Fibroblast of the conjunctiva (primary cell): ENCODE results near the gene RHOD.

Experiments used
- DNase-seq: peaks from one replicate; pipeline ENCODE4 v3.0.0-alpha.2; 2010; ENCODE audit warnings: low read depth

The RHOD gene

DNA sequence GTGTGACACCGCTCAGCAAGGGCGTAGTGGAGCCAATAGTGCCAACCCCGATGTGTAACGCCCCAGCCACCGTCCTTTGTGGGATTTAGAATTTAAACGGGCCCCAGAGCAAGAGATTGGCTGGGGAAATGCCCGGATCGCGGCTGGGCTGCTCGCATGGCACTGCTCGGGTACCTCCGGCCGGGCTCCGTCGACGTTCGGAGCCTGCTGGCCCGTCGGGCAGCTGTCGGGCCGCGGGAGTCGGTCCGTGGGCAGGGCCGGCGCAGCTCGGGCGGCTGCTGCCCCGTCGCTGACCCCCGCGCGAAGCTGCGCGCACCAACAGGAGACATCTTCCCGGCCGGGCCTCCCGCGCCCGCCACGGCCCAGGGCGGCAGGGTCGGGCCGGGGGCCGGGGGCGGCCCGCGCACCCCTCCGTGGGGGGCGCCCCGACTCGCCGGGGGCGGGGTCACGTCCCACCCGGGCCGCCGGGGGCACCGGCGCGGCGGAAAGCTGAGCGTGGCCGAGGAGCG lies 61.1 kb downstream of the RHOD start:
- DNase-seq = no peak

DNA sequence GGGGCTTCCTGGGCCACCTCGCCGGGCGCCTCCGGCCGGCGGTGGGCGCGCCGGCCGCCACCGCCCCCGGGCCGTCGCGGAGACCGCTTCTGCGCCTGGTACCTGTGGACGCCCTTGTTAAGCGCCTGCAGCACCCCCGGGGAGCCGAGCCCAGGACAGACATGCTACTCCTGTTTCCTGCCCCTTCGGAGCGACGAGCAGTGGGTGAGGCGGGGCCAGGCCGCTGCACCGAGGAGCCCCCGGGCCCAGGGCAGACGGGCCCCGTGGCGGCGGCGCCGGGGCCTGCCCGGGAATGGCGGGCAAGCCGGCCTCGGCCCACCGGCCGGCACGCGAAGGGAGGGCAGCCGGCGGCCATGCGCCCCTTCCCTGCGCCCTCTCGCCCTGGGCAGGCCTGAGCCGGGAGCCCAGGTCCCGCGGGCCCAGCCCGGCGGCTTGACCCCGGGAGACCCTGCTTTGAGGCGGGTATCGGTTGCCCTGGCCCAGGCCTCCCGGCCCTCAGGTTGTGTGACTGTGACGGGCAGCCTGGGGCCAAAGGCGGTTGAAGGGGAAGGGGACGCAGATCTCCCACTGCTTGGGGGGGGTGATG lies 61.6 kb downstream of the RHOD start:
- no peak for DNase-seq

DNA sequence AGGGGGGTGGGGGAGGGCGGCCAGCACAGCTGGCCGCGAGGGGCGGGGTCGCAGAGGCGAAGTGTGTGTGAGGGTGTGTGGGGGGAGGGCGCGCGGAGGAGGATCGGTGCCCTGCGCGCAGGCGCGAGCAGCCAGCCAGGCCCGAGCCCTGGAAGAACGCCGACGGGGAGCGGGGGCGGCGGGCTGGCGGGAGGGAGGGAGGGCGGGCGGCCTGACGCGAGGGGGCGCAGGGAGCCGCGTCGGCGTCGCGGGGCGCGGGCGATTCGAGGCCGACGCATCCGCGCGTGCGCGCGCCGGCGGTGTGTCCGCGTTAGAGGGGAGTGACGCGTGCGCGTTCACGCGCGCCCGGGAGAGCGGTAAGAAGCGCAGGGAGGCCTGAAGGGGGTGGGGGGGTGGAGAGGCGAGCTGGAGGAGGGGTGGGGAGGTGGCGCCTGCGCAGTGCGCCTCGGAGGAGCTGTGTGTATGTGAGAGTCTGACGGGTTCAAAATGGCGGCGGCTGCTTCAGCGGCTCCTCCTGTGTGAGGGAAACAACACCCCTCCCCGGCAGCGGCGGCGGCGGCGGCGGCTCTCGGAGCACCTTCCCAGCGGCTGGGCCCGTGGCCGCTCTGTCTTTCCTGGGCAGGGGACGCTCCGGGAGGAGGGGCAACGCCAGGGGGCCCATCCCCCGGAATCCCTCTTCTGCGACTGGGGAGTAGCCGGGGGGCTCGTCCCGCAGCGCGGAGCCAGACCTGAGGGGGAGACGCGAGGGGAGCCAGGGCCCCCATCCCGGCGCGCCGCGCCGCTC lies 62.3 kb downstream of the RHOD start, which contains the start of gene KDM2A:
KDM2A (plus strand) TSS at position 463 of the 784 bp plus-strand sequence. CDS start 2,054 bp downstream, outside the sequence.
- peak; percentile 99 for DNase-seq

DNA sequence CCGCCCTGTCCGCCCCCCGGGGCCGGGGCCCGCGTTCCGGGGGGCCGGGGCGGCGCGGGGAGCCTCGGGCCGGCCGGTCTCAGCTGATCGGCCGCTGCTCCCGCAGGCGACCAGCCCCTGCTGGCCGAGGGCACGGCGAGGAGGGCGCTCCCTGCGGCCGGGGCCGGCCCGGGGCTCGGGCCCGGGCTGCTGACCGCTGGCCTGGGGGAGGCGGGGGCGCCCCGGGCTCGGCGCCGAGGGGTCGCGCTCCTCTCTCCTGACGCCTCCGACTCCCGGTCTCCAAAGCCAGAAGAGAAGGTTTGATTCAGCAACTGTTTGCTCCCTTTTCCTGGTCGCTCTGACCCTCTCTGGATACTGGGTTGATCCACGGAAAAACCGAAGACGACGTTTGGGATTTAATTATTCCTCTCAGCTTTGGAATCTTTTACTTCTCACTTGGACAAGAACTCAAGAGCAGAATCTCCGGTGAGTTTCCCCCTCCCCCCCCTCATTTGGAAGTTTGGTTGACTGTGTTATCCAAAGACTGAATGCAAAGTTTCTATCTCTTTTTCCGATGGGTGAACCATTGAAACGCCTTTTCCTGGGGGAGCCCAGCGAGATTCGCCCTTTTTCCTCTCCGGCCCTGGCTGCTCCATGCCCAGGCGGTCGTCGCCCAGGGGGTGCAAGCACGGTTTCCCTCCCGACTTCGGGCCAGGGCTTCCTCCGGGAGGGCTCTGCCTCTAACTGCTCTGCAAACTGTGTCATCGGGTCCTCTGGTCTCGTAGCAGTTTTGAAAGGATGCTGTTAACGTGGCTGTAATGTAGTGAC lies 63.1 kb downstream of the RHOD start:
- no peak for DNase-seq

DNA sequence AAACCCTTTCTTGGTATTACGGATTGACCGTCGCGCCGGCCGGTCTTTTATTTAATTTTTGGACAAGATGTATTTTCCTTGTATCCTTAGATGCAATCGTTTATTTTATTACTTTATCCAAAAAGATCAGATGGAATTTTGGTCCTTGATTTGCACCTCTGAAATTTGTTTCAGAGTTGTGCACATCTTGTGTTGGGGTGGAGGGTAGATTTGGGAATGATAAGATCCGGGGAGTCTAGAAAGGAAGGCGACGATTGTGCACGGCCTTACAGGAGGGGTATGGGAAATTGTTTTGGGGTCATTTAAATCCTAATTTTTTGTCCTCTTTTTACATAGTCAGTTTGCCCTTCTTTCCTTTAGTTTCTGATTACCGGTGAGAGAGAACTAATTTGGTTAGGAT lies 63.8 kb downstream of the RHOD start:
- no peak for DNase-seq

DNA sequence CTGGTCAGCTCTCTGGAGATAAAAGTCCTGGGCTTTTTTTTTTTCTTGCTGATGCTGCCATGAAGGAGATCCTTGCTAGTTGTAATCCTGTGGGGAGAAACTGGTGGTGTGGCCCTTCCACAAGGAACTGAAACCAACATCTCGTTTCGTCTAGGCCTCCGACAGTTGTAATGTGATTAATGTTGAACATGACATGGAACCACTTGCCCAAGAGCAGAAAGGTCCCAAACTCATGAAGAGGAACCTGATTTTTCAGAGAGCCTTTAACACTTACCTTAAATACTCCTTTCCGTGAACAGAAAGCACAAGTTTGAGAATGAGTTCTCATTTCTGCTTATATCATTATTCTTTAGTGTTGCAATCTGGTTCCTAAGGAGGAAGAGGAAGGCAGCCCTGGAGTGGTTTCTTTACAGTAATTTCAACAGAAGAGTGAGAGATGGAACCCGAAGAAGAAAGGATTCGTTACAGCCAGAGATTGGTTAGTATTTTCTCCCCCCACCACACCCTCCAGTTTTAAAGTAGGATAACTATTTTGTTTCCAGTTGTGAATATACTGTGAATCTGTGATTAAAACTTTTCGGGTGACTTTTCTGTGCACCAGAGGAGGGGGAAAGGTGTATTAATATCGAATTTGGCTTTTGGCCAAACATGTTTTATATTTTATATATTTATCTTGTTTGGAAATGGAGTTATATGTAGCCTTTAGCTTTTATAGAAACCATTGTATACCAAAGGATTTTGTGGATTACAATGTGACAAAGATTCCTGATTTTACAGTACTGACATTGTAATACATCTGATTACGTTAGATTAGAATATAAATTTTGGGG lies 64.4 kb downstream of the RHOD start:
- DNase-seq = no peak
